Upper lobe of left lung (tissue), 6 donors: ENCODE measurements around the gene DOK5. TPM values are rescaled to one million over a fixed set of nuclear protein-coding genes. Genes with fewer than 3 reads are reported as not detected.

ENCODE experiments used
- ATAC-seq, 2 donors: fragments of 200-7000 bp; cut with Tn5 transposase; one replicate each; pipeline ENCODE4 v1.9.1; 2022; ENCODE audit warnings: mild to moderate bottlenecking in 2 of 2, moderate library complexity in 2 of 2; ENCODE audit not compliant: low FRiP score in 2 of 2
- DNase-seq, 2 donors: peaks; one replicate each; pipeline ENCODE4 v3.0.0-alpha.2; 2019 to 2020
- H3K27ac ChIP-seq, 4 donors: fragments of 200-600 bp; sonication (generic); one replicate each; pipeline ENCODE4 v1.5.1; 2016 to 2019
- H3K27me3 ChIP-seq, 4 donors: fragments of 200-600 bp; sonication (generic); one replicate each; pipeline ENCODE4 v1.5.1; 2017 to 2019
- H3K36me3 ChIP-seq, 4 donors: fragments of 200-600 bp; sonication (generic); one replicate each; pipeline ENCODE4 v1.5.1; 2016 to 2019
- H3K4me1 ChIP-seq, 4 donors: fragments of 200-600 bp; sonication (generic); one replicate each; pipeline ENCODE4 v1.5.1; 2018 to 2019
- H3K4me3 ChIP-seq, 4 donors: fragments of 200-600 bp; sonication (generic); one replicate each; pipeline ENCODE4 v1.5.1; 2017 to 2019; ENCODE audit warnings: mild to moderate bottlenecking in 2 of 4, moderate library complexity in 1 of 4
- H3K9me3 ChIP-seq, 4 donors: fragments of 200-600 bp; sonication (generic); one replicate each; pipeline ENCODE4 v1.5.1; 2018 to 2019
- CTCF ChIP-seq, 6 experiments: fragments of 450-650 bp in 4 of 6; fragments of 200-600 bp in 2 of 6; sonication (generic) in 2 of 6; IDR thresholded peaks; one replicate each; pipeline ENCODE4 v1.5.1; 2016 to 2019; ENCODE audit warnings: antibody characterized with exemption in 6 of 6
- EP300 ChIP-seq, 4 donors: sonication (generic); formaldehyde crosslinking; IDR thresholded peaks; one replicate each; pipeline ENCODE4 v1.5.1; 2017; ENCODE audit warnings: antibody characterized with exemption in 4 of 4, control low read depth in 2 of 4
- POLR2A ChIP-seq, 4 donors: fragments of 450-650 bp; IDR thresholded peaks; one replicate each; pipeline ENCODE4 v1.5.1; 2016 to 2017; ENCODE audit warnings: antibody characterized with exemption in 4 of 4, mild to moderate bottlenecking in 2 of 4
- POLR2AphosphoS5 ChIP-seq, 2 donors: sonication (generic); formaldehyde crosslinking; IDR thresholded peaks; one replicate each; pipeline ENCODE4 v1.5.1; 2017; ENCODE audit warnings: antibody characterized with exemption in 2 of 2
- WGBS, 2 donors: methylation state at CpG; one replicate each; pipeline ENCODE4 v1.1.5; 2017 to 2018; 5-methylcytosine and 5-hydroxymethylcytosine counted together
- total RNA-seq, 6 donors: library from RNA; depleted of rRNA in 4 of 6; stranded (reverse); fragments of >200 nt in 4 of 6; gene quantifications; one replicate each; pipeline versions ENCODE4 v1.1.0 to v1.2.1, GENCODE V29; 2016 to 2021
- donor health status: DM: no; HTN: no; CAD: no; lungs with moderate emphysema.
- donor health status: DM: no; HTN: yes; CAD: no; lungs with severe emphysema.

The DOK5 gene
- total RNA-seq = 1 to 10 TPM in 1 of 6 donors, under 1 TPM in 1, not detected in 4; 0.37 to 1.0 TPM

DNA sequence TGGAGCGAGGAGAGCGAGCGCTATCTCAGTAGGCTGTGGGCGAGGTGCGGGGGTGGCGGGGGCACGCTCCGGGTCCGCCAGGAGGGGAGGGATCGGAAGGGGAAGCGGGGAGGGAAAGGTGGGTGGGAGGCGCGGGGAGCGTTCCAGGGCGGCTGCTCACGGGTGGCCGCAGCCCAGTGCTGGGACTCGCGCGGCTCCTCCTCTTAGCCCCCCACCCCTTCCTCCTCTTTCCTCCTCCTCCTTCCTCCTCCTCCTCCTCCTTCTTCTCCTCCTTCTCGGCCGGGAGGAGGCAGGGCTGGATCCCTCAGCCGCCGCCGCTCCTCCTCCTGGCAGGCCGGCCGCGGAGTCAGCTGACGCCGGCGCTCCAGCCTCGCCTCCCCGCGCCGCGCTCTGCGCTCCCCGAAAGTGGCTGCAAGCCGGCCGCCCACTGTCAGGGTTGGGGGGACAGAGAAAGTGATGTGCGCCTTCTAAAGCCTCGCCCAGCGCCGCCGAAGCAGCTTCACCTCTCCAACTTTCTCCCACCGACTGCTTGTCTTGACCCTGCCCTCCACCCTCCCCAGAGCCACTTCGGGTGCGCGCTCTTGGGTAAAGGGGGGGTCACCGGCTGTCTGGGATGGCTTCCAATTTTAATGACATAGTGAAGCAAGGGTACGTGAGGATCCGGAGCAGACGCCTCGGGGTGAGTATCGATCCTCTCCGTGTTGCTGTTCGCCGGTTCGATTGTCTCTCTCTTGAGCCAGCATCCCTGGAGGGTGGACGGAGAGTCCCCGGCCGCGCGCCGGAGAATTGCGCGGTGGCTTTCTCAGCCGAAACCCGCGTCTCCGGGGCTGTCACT is at the start of gene DOK5:
Gene DOK5 (plus strand): TSS at position 260 of the 835 bp plus-strand sequence. CDS start 354 bp downstream, at position 614.
- TF ChIP-seq CTCF (IDR thresholded peaks at IDR 0.05) (no peak), POLR2A (IDR thresholded peaks at IDR 0.05) (no peak), EP300 (IDR thresholded peaks at IDR 0.05) (no peak), POLR2AphosphoS5 (IDR thresholded peaks at IDR 0.05) (no peak)
- no peaks in the 10 kb centered on the region for H3K36me3 ChIP-seq
- ATAC-seq = peak in 1 of 2 donors; percentile 93
- DNase-seq = peak in 1 of 2 donors; percentile 86
- 2 to 3% methylated on average over 43 to 58 of the region's 71 CpGs for WGBS, 2 donors
- peaks cover 4 to 15% (median 14%) of the 10 kb centered on the region in 4 donors for H3K4me1 ChIP-seq
- no peak within 1 kb of the TSS for H3K27ac ChIP-seq
- no peaks in the 10 kb centered on the region for H3K9me3 ChIP-seq
- H3K27me3 ChIP-seq = peaks cover 0 to 16% (median 8%) of the 10 kb centered on the region in 4 donors
- peak within 1 kb of the TSS in 3 of 4 donors; percentile 40 to 49 (median 45) for H3K4me3 ChIP-seq

- peak in 1 of 2 donors; percentile 44 for DNase-seq
- WGBS, 2 donors = 73 to 80% methylated on average over 7 of the region's 7 CpGs
- no peaks in the 10 kb centered on the region for H3K27me3 ChIP-seq
- no peaks in the 10 kb centered on the region for H3K4me1 ChIP-seq
- TF ChIP-seq POLR2AphosphoS5 (IDR thresholded peaks at IDR 0.05) (no peak), POLR2A (IDR thresholded peaks at IDR 0.05) (no peak), CTCF (IDR thresholded peaks at IDR 0.05) (no peak), EP300 (IDR thresholded peaks at IDR 0.05) (no peak)
- H3K36me3 ChIP-seq = no peaks in the 10 kb centered on the region
- H3K27ac ChIP-seq = no peak overlapping the region
- no peak overlapping the region for H3K4me3 ChIP-seq
- H3K9me3 ChIP-seq = peaks cover 0 to 6% (median 4%) of the 10 kb centered on the region in 4 donors
- no peak for ATAC-seq
Measured at GRCh38 chr20:54429364-54429763, 46.0 kb upstream of the DOK5 start.

DNA sequence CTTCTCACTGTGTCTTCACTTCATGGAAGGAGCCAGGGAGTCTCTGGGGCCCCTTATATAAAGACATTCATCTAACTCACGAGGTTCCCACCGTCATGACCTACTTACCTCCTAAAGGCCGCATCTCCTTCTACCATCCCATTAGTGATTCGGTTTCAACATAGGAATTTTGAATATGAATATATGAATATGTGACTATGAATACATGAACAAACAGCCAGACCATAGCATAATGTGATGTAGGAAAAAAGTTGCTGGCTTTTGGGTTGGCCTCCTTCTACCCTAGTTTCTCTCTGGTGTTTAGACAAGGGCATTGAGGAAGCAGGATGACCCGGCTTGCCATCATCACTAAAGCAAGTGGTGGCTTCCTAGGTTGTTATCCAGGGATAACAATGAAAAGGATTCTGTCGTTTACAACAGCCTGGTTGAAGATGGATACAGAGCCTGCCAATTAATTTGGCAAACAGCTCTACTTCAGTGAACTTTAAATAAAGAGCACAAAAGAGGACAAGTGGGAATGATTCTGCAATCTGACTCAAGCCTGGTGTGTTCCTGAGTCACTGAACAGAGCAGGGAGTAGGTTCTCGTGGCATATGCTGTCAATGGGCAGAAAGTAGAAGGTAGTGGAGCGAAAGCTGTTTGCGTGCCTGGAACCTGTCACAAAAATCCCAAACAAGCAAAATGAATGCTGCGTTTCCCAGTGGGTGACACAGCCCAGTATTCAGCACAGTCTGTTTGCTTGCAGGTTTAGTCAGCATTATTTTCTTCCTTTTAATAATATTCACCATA is 44.0 kb upstream of the DOK5 start:
- TF ChIP-seq CTCF (IDR thresholded peaks at IDR 0.05) (no peak), POLR2AphosphoS5 (IDR thresholded peaks at IDR 0.05) (no peak), POLR2A (IDR thresholded peaks at IDR 0.05) (no peak), EP300 (IDR thresholded peaks at IDR 0.05) (no peak)
- Histone ChIP-seq H3K27ac (no peak overlapping the region), H3K9me3 (no peaks in the 10 kb centered on the region), H3K4me3 (no peak overlapping the region), H3K36me3 (no peaks in the 10 kb centered on the region), H3K4me1 (no peaks in the 10 kb centered on the region), H3K27me3 (no peaks in the 10 kb centered on the region)
- DNase-seq (no peak), ATAC-seq (no peak)
- 75 to 77% methylated on average over 10 of the region's 10 CpGs for WGBS, 2 donors

DNA sequence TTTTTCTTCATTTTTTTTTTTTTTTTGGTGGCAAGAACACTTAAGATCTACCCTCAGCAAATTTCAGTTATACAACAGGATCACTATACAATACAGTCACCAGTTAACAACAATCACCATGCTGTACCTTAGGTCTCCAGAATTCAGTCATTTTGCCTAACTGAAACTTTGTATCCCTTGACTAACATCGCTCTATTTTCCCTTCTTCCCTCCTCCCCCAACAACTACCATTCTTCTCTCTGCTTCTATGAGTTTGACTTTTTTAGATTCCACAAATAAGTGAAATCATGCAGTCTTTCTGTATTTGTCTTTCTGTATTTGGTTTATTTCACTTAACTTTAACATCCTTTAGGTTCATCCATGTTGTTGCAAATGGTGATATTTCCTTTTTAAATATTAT is 42.4 kb upstream of the DOK5 start:
- Histone ChIP-seq H3K36me3 (no peaks in the 10 kb centered on the region), H3K27ac (no peak overlapping the region), H3K27me3 (no peaks in the 10 kb centered on the region), H3K9me3 (no peaks in the 10 kb centered on the region), H3K4me3 (no peak overlapping the region), H3K4me1 (no peaks in the 10 kb centered on the region)
- TF ChIP-seq EP300 (IDR thresholded peaks at IDR 0.05) (no peak), CTCF (IDR thresholded peaks at IDR 0.05) (no peak), POLR2A (IDR thresholded peaks at IDR 0.05) (no peak), POLR2AphosphoS5 (IDR thresholded peaks at IDR 0.05) (no peak)
- DNase-seq (no peak), ATAC-seq (no peak)
- whole genome bisulfite sequencing, 2 donors = 93 to 97% methylated on average over 1 of the region's 1 CpG
